ENCODE results near the gene RMRP.

The RMRP gene

GRCh38 chr9:35658137-35658967, 533 bp upstream of the RMRP start, which contains the start of gene CCDC107:
Gene CCDC107, plus strand, starts transcription at chr9:35658292. Its CDS starts 88 bp downstream, at chr9:35658380.
- H3K4me3 ChIP-seq (ENCODE audit: low read depth, low read length) = peak within 1 kb of the TSS; percentile 97
- peak; percentile 78 for TF ChIP-seq CTCF (IDR thresholded peaks at IDR 0.05; ENCODE audit: insufficient read depth, low read length, missing control alignments)
- ChIA-PET POLR2A (interaction anchor here (0.6 to 3.5 kb wide), 11 partner anchors 12 to 169 kb away, joined by 3 to 39 read pairs (median 6); partner anchors contain the start of genes CREB3, RUSC2, TLN1 and TPM2), CTCF (interaction anchor here (0.5 to 11.9 kb wide), 29 partner anchors 8 to 156 kb away, joined by 3 to 148 read pairs (median 3); partner anchors contain the start of genes CA9, HINT2 and TPM2)
- no peak for DNase-seq (ENCODE audit: low read depth, low spot score)

GRCh38 chr9:35656831-35657545, 831 bp downstream of the RMRP start:
- no peak for DNase-seq (ENCODE audit: low read depth, low spot score)
- peak overlapping the region; percentile 53 for H3K4me3 ChIP-seq (ENCODE audit: low read depth, low read length)
- CTCF ChIA-PET = interaction anchor here (1.1 to 11.9 kb wide), 16 partner anchors 11 to 179 kb away, joined by 3 to 148 read pairs (median 4); partner anchors contain the start of genes CREB3, HINT2, TLN1 and TPM2
- no peak for TF ChIP-seq CTCF (IDR thresholded peaks at IDR 0.05; ENCODE audit: insufficient read depth, low read length, missing control alignments)
- POLR2A ChIA-PET = interaction anchor here (1.2 to 3.5 kb wide), 8 partner anchors 11 to 167 kb away, joined by 3 to 39 read pairs (median 6); partner anchors contain the start of genes CREB3, RUSC2, TLN1 and TPM2

- POLR2A ChIA-PET = interaction anchor here (3.5 kb wide), 1 partner anchor 33 kb away, joined by 39 read pairs; the partner anchor contains the start of gene TPM2
- no peak overlapping the region for H3K4me3 ChIP-seq (ENCODE audit: low read depth, low read length)
- no peak for TF ChIP-seq CTCF (IDR thresholded peaks at IDR 0.05; ENCODE audit: insufficient read depth, low read length, missing control alignments)
- DNase-seq (ENCODE audit: low read depth, low spot score) = no peak
- CTCF ChIA-PET = interaction anchor here (1.1 to 11.9 kb wide), 13 partner anchors 8 to 178 kb away, joined by 3 to 148 read pairs (median 4); partner anchors contain the start of genes ARHGEF39, CREB3, HINT2 and TLN1
Observed at GRCh38 chr9:35656348-35656747, 1.5 kb downstream of the RMRP start.

GRCh38 chr9:35653611-35654010, 4.2 kb downstream of the RMRP start:
- no peak overlapping the region for H3K4me3 ChIP-seq (ENCODE audit: low read depth, low read length)
- POLR2A ChIA-PET = no interaction called here
- DNase-seq (ENCODE audit: low read depth, low spot score) = no peak
- CTCF ChIA-PET = interaction anchor here (0.7 kb wide), 1 partner anchor 868 kb away, joined by 5 read pairs; no protein-coding TSS in a partner anchor
- no peak for TF ChIP-seq CTCF (IDR thresholded peaks at IDR 0.05; ENCODE audit: insufficient read depth, low read length, missing control alignments)

- DNase-seq (ENCODE audit: low read depth, low spot score) = no peak
- POLR2A ChIA-PET = no interaction called here
- no peak for TF ChIP-seq CTCF (IDR thresholded peaks at IDR 0.05; ENCODE audit: insufficient read depth, low read length, missing control alignments)
- no peak overlapping the region for H3K4me3 ChIP-seq (ENCODE audit: low read depth, low read length)
- CTCF ChIA-PET = no interaction called here
Observed at GRCh38 chr9:35652829-35653209, 5.0 kb downstream of the RMRP start.
